HFF-Myc (cell line): ENCODE data around the gene CYP8B1.

Source experiments
- DNase-seq: peaks from one replicate; pipeline ENCODE4 v3.0.0-alpha.2; 2011; ENCODE audit warnings: low read depth; ENCODE audit errors: extremely low read depth
- H3K4me3 ChIP-seq: replicated peaks from 2 replicates; pipeline ENCODE4 v1.5.1; 2011; ENCODE audit warnings: low read depth, mild to moderate bottlenecking, control low read depth, low read length
- TF ChIP-seq, protein P1 (sequence below): IDR thresholded peaks from 2 replicates; pipeline ENCODE4 v1.5.1; 2012; ENCODE audit warnings: mild to moderate bottlenecking, low read depth, low read length, control low read depth; ENCODE audit errors: missing control alignments

CYP8B1 gene

DNA sequence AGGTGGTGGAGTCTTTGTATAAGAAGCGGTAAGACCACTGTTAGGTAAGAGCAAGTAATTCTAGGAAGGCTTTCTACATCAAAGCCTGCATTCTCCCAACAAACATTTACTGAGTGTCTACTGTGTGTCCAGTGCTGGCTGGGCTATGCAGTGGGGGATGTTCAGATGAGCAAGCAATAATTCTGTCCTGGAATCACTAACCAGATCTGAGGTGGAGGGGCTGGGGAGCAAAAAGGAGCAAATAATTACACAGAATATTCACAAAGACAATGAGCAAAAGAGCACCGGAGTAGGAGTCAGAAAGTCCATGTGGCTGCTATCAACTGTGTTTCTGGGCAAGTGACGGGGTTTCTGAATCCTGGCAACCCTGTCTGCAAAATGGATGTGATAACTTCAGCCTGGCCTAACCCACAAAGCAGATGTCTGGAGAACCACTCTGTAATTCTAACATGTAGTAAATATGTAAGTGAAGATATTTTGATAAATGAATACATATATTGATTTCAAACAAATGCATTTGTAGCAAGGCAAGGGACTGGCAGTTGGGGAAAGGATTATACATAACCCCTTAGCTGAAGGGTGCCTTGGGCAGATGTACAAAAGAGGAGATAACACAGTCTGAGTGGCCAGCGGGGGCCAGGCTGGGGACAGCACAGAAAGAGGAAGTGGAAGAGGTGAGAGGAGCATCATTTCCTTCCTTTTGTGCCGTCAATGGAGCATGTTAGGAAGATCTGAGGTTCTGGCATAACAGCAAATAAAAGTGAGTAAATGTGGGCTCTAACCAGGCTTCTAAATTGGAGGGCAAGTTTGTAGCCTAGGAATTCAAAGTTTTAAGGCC, 28.8 kb downstream of the CYP8B1 start:
- TF ChIP-seq, protein P1, sequence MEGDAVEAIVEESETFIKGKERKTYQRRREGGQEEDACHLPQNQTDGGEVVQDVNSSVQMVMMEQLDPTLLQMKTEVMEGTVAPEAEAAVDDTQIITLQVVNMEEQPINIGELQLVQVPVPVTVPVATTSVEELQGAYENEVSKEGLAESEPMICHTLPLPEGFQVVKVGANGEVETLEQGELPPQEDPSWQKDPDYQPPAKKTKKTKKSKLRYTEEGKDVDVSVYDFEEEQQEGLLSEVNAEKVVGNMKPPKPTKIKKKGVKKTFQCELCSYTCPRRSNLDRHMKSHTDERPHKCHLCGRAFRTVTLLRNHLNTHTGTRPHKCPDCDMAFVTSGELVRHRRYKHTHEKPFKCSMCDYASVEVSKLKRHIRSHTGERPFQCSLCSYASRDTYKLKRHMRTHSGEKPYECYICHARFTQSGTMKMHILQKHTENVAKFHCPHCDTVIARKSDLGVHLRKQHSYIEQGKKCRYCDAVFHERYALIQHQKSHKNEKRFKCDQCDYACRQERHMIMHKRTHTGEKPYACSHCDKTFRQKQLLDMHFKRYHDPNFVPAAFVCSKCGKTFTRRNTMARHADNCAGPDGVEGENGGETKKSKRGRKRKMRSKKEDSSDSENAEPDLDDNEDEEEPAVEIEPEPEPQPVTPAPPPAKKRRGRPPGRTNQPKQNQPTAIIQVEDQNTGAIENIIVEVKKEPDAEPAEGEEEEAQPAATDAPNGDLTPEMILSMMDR = no peak
- DNase-seq = no peak
- H3K4me3 ChIP-seq = no peak overlapping the region

DNA sequence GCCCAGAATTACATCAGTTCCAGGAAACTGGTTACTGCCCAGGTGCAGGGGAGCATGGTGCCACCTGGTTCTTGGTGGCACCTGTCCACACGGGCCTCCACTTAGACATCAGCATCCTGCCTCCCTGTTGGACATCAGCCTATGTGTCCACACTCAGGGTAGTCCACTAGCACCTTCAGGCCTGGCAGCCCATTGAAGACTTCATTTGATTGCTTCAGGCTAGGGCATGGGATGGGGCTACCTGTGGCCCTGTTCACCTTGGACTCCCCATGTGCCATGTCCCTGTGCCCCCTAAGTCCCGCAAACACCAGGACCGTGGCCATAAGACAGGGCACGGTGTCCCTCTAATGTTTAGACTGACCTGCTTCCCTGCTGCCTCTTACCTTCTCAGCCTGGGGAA, 30.9 kb downstream of the CYP8B1 start:
- TF ChIP-seq, protein P1 = no peak
- no peak for DNase-seq
- H3K4me3 ChIP-seq = no peak overlapping the region

DNA sequence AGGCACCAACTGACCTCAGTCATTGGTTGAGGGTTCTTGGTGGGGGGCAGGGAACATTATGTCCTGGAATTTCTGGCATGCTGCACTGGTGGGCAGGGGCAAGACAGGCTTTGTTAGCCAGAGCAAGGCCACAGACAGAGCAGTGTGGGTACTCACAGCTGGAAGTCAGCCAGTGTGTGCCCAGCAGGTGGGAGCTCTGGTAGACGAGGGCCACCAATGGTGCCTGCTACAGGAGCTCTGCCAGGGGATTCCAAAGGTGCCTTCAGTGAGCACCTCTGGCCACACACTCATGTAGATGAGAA, 31.3 kb downstream of the CYP8B1 start:
- TF ChIP-seq, protein P1 = no peak
- no peak for DNase-seq
- H3K4me3 ChIP-seq = no peak overlapping the region

DNA sequence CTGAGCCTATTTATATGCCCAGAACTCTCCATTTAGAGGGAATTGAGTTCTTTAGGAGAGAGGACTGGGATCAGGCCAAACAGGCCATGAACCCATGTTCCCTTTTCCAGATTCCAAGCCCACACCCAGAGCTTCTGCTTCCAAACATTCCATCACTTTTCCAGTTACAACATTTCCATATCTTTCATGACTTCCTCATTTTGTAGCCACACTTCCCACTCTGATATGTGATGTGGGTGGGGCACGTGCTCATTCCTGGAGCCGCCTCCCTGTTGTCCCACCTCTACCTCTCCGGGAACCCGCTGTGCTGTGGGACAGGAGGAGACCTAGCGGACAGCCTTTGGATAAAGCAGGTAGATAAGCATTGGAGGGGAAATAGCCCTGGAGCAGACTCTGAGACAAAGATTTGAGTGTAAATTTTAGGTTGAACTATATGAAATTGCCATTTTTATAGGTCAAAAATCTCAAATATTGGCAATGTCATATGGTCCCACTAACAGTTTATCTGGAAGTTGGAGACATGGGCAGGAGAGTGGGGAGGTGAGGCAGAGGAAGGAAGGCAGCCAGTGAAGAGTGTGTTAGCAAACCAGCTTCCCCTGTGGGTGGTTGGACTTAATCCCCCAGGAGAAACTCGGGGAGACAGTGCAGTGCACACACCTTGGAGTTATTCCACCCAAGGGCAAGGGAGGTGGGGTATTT, 31.8 kb downstream of the CYP8B1 start:
- no peak overlapping the region for H3K4me3 ChIP-seq
- DNase-seq = no peak
- TF ChIP-seq, protein P1 = no peak

DNA sequence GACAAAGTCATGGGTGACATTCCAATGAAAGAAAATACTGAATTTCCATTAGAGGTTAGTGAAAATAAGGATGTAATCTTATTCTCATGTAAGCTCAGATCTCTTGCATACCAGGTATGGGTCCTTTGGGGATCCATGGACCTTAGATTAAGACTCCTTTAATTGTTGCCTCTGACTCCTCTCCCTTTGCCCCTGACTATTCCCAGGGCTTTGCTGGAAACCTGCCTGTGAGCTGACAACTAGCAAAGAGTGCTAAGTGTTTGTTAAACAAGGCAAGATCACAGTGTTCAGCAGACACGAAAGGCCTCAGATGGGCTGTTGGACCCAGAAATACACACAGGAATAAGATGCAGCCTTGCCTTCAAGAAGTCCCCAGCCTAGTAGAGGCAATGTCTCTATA, 34.3 kb downstream of the CYP8B1 start:
- no peak for DNase-seq
- no peak overlapping the region for H3K4me3 ChIP-seq
- TF ChIP-seq, protein P1 = no peak

DNA sequence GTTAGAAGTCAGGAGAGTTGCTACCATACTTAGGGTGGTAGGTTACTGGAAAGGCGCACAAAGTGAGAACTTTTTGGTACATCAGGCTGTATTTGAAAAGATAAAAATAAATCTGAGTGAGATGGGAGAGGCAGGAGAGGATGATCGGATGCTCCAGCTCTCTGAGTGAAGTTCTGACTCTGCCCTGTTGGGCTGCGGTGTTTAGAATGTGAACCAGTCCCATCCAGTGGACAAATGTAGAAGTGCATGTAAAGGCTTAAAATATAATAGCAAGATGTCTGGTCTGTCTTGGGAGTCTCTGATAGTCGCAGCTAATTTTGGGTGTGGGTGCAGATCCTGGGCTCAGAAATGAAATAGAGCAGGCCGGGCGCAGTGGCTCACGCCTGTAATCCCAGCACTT, 36.1 kb downstream of the CYP8B1 start:
- TF ChIP-seq, protein P1 = peak; percentile 50
- DNase-seq = peak; percentile 29
- H3K4me3 ChIP-seq = no peak overlapping the region
